HepG2 (cell line): ENCODE results near the gene INAFM1. TPM values are rescaled to one million over a fixed set of nuclear protein-coding genes. Genes with fewer than 3 reads are reported as not detected.

Experiments
- AHDC1 ChIP-seq: sonication (generic); formaldehyde crosslinking; IDR thresholded peaks from 2 replicates; pipeline ENCODE4 v1.5.1; 2020; ENCODE audit warnings: mild to moderate bottlenecking, missing genetic modification reagents, borderline replicate concordance
- BRD4 ChIP-seq: sonication (generic); formaldehyde crosslinking; IDR thresholded peaks from 2 replicates; pipeline ENCODE4 v1.4.0; 2020; ENCODE audit warnings: missing genetic modification reagents
- CCAR2 ChIP-seq: fragments of 200-400 bp; formaldehyde crosslinking; optimal IDR thresholded peaks from 2 replicates; pipeline ENCODE3; 2018; ENCODE audit warnings: low read depth, mild to moderate bottlenecking, low read length, moderate library complexity
- DMTF1 ChIP-seq: sonication (generic); formaldehyde crosslinking; IDR thresholded peaks from 2 replicates; pipeline ENCODE4 v1.4.0; 2020; ENCODE audit warnings: mild to moderate bottlenecking, missing genetic modification reagents
- ELK4 ChIP-seq: sonication (generic); formaldehyde crosslinking; IDR thresholded peaks from 2 replicates; pipeline ENCODE4 v1.9.0; 2021; ENCODE audit warnings: missing genetic modification reagents, borderline replicate concordance
- HNF1B ChIP-seq: sonication (generic); formaldehyde crosslinking; IDR thresholded peaks from 2 replicates; pipeline ENCODE4 v1.5.1; 2020; ENCODE audit warnings: mild to moderate bottlenecking, moderate library complexity, missing genetic modification reagents
- ZNF124 ChIP-seq: sonication (generic); formaldehyde crosslinking; IDR thresholded peaks from 2 replicates; pipeline ENCODE4 v1.4.0; 2020; ENCODE audit warnings: missing genetic modification reagents
- ZNF709 ChIP-seq: sonication (generic); formaldehyde crosslinking; IDR thresholded peaks from 2 replicates; pipeline ENCODE4 v1.5.0; 2020; ENCODE audit warnings: mild to moderate bottlenecking, missing genetic modification reagents
- ZSCAN21 ChIP-seq: sonication (generic); formaldehyde crosslinking; IDR thresholded peaks from 2 replicates; pipeline ENCODE4 v1.8.0; 2022; ENCODE audit warnings: mild to moderate bottlenecking, missing genetic modification reagents, moderate library complexity, borderline replicate concordance
- polyA plus RNA-seq, 8 experiments: library from polyadenylated mRNA; depleted of rRNA in 3 of 8; stranded (reverse) in 7 of 8; unstranded in 1 of 8; fragments of >200 nt; fragmentation: Illumina TruSeq in 4 of 8; extraction: Trizol in 4 of 8; gene quantifications; 2 replicates each; pipeline versions ENCODE4 v1.2.1 to v1.2.3, GENCODE V29; 2011 to 2016; ENCODE audit warnings: low read depth in 4 of 8, missing spikeins in 1 of 8, mixed read lengths in 1 of 8; ENCODE audit not compliant: insufficient read depth in 1 of 8
- total RNA-seq, 5 experiments: library from RNA; depleted of rRNA; stranded (reverse); fragments of >200 nt; fragmentation: Illumina TruSeq; extraction: Trizol; gene quantifications; 2 replicates each; pipeline ENCODE4 v1.2.3, GENCODE V29; 2016; ENCODE audit warnings: low read depth in 1 of 5

Gene INAFM1
- total and polyA plus RNA-seq, 2 of the 13 experiments (the other 11 are each of a cell fraction or from before 2014, with no cell fraction given): 0.88 to 1.9 TPM

GRCh38 chr19:47227352-47228167 lies 47.1 kb upstream of the INAFM1 start (continued):
- TF ChIP-seq BRD4 (CRISPR knock-in tag) (no peak), ZNF124 (CRISPR knock-in tag) (peak; percentile 71), DMTF1 (CRISPR knock-in tag) (no peak), AHDC1 (no peak), ZSCAN21 (CRISPR knock-in tag) (no peak), ELK4 (CRISPR knock-in tag) (no peak), CCAR2 (peak; percentile 78), HNF1B (peak; percentile 83; the same call in 1 of the 2 replicates), ZNF709 (CRISPR knock-in tag) (no peak)
